ENCODE results near the gene CHST6. TPM values are rescaled to one million over a fixed set of nuclear protein-coding genes. Genes with fewer than 3 reads are reported as not detected.

The CHST6 gene
- total RNA-seq, 4 donors from 2014 or later: under 0.01 to 3.9 (median 0.40) TPM

- no peak for TF ChIP-seq EP300 (IDR thresholded peaks at IDR 0.05)
- TF ChIP-seq POLR2A (IDR thresholded peaks at IDR 0.05): no peak
- TF ChIP-seq, protein P1, sequence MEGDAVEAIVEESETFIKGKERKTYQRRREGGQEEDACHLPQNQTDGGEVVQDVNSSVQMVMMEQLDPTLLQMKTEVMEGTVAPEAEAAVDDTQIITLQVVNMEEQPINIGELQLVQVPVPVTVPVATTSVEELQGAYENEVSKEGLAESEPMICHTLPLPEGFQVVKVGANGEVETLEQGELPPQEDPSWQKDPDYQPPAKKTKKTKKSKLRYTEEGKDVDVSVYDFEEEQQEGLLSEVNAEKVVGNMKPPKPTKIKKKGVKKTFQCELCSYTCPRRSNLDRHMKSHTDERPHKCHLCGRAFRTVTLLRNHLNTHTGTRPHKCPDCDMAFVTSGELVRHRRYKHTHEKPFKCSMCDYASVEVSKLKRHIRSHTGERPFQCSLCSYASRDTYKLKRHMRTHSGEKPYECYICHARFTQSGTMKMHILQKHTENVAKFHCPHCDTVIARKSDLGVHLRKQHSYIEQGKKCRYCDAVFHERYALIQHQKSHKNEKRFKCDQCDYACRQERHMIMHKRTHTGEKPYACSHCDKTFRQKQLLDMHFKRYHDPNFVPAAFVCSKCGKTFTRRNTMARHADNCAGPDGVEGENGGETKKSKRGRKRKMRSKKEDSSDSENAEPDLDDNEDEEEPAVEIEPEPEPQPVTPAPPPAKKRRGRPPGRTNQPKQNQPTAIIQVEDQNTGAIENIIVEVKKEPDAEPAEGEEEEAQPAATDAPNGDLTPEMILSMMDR (IDR thresholded peaks at IDR 0.05): no peak
- DNase-seq (ENCODE audit: low spot score in 2 of 2): no peak
- Histone ChIP-seq H3K27me3 (no peaks in the 10 kb centered on the region), H3K4me1 (peaks cover 0 to 37% (median 7%) of the 10 kb centered on the region in 4 donors), H3K4me3 (peak overlapping the region in 1 of 4 donors; percentile 67), H3K27ac (no peak overlapping the region), H3K36me3 (no peaks in the 10 kb centered on the region), H3K9me3 (no peaks in the 10 kb centered on the region)
- WGBS, 2 donors: 16 to 17% methylated on average over 2 of the region's 2 CpGs
These were observed 32.4 kb downstream of the CHST6 start for GRCh38 chr16:75462806-75463205.

DNA sequence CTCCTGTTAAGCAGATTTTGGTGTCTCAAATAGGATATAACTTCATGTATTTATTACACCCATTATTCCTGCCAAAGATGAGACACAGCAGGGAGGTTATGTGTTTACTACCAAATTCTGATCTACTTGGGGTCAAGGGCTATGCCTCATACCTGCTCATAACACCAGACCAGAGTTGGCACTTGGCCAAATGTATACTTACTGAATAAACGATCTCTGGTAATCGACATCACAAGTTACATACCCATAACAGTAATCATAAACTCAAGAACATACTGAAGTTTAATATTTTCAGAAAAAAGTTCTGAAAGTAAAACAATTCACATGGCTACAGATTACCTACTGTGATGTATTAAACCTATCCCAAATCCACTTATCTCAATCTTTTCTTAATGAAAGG lies 33.7 kb downstream of the CHST6 start:
- Histone ChIP-seq H3K4me1 (peaks cover 0 to 37% (median 7%) of the 10 kb centered on the region in 4 donors), H3K9me3 (no peaks in the 10 kb centered on the region), H3K27me3 (no peaks in the 10 kb centered on the region), H3K4me3 (no peak overlapping the region), H3K27ac (no peak overlapping the region), H3K36me3 (no peaks in the 10 kb centered on the region)
- 78% methylated on average over 2 of the region's 2 CpGs for WGBS, 2 donors
- DNase-seq (ENCODE audit: low spot score in 2 of 2): no peak
- TF ChIP-seq EP300 (IDR thresholded peaks at IDR 0.05) (no peak), POLR2A (IDR thresholded peaks at IDR 0.05) (no peak)
- TF ChIP-seq, protein P1 (IDR thresholded peaks at IDR 0.05): no peak

DNA sequence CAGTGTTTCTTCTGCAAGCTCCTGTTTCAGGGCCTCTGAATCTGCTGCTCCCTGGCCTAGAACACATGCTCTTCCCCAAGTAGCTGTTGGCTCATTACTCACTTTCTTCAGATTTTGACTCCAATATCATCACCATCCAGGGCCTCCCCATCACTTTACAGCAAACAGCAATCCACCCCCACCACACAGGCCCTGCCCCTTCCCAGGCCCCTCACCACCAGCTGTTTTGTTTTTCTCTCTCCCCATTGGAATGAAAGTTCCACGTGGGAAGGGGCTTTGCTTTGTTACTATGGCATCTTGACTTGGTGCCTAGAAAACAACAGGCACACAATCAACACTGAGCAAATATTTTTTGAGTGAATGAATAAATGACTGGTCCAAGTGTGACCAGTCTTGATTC lies 34.8 kb downstream of the CHST6 start:
- Histone ChIP-seq H3K4me3 (no peak overlapping the region), H3K27ac (peak overlapping the region in 1 of 4 donors; percentile 5), H3K36me3 (no peaks in the 10 kb centered on the region), H3K27me3 (no peaks in the 10 kb centered on the region), H3K4me1 (peaks cover 0 to 44% (median 7%) of the 10 kb centered on the region in 4 donors), H3K9me3 (no peaks in the 10 kb centered on the region)
- 10 to 17% methylated on average over 1 of the region's 1 CpG for WGBS, 2 donors
- TF ChIP-seq EP300 (IDR thresholded peaks at IDR 0.05): no peak
- TF ChIP-seq, protein P1 (IDR thresholded peaks at IDR 0.05): no peak
- no peak for TF ChIP-seq POLR2A (IDR thresholded peaks at IDR 0.05)
- DNase-seq (ENCODE audit: low spot score in 2 of 2): no peak

GRCh38 chr16:75459691-75460090 lies 35.5 kb downstream of the CHST6 start:
- 95 to 98% methylated on average over 4 of the region's 4 CpGs for WGBS, 2 donors
- no peak for DNase-seq (ENCODE audit: low spot score in 2 of 2)
- Histone ChIP-seq H3K36me3 (no peaks in the 10 kb centered on the region), H3K4me1 (peaks cover 0 to 40% (median 7%) of the 10 kb centered on the region in 4 donors), H3K9me3 (no peaks in the 10 kb centered on the region), H3K27me3 (no peaks in the 10 kb centered on the region), H3K27ac (peak overlapping the region in 1 of 4 donors; percentile 5), H3K4me3 (no peak overlapping the region)
- TF ChIP-seq POLR2A (IDR thresholded peaks at IDR 0.05): no peak
- TF ChIP-seq, protein P1 (IDR thresholded peaks at IDR 0.05): no peak
- no peak for TF ChIP-seq EP300 (IDR thresholded peaks at IDR 0.05)

DNA sequence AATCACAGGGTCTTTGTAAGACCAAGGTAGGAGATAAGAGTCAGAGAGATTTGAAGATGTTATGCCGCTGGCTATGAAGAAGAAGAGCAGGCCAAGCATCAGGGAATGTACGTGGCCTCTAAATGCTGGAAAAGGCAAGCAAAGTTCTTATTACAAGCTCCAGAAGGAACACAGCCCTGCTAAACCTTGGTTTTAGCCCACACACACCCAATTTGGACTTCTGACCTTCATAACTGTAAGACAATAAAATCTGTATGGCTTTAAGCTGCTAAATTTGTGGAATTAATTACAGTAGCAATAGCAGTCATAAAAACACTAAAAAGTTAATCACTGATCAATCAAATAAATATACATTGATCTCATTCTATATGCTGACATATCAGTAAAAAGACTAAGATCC lies 36.8 kb downstream of the CHST6 start:
- Histone ChIP-seq H3K4me1 (peaks cover 0 to 42% (median 7%) of the 10 kb centered on the region in 4 donors), H3K27ac (no peak overlapping the region), H3K36me3 (no peaks in the 10 kb centered on the region), H3K9me3 (no peaks in the 10 kb centered on the region), H3K27me3 (no peaks in the 10 kb centered on the region), H3K4me3 (no peak overlapping the region)
- no peak for DNase-seq (ENCODE audit: low spot score in 2 of 2)
- WGBS, 2 donors: 71 to 79% methylated on average over 2 of the region's 2 CpGs
- no peak for TF ChIP-seq EP300 (IDR thresholded peaks at IDR 0.05)
- TF ChIP-seq, protein P1 (IDR thresholded peaks at IDR 0.05): no peak
- TF ChIP-seq POLR2A (IDR thresholded peaks at IDR 0.05): no peak
